Measurements from ENCODE around the gene GAPVD1.

GAPVD1 gene

DNA sequence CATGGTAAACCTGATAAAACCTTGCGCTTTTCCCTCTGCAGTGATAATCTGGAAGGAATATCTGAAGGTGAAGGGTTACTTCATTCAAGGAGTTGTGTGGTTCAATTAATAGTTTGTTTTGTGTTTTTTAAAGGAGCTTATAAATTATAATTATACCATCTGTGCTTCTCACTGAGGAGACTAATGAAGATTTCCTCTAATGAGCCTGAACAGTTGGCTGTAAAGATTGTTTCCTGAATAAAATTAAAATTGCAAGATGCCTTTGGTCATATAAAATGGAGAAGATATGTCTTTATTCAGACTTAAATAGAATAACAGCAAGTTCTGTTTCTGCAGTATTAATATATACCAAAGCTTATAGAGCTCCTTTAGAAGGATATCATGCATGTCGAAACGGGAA, 59.9 kb downstream of the GAPVD1 start:
- DNase-seq, result no peak

DNA sequence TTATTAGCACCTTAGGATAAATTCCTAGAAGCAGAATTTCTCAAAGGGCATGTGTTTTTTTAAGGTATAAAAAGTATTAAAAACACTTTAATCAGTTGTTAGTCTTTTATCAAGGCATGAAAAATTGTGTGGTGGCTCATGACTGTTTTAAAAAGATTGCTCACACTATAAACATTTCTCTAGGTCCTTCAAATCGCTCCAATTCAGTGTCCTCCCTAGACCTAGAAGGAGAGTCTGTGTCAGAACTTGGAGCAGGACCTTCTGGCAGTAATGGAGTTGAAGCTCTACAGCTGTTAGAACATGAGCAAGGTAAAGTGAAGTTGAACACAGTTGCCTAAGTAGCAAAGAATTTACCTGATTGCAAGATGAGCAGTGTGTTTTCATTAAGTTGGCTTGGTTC, 62.0 kb downstream of the GAPVD1 start:
- no peak for DNase-seq

DNA sequence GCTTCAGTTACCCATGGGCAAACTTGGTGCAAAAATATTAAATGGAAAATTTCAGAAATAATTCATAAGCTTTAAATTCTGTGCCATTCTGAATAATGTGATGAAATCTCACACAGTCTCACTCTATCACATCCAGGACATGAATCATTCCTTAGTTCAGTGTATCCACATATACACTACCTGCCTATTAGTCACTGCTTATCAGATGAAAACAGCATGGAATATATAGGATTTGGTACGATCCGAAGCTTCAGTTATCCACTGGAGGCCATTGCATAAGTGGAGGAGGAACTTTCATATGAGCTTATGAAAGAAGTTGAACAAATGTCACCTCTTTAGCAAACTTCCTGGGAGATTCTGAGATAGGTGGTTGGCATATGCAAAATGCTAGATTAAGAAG, 64.2 kb downstream of the GAPVD1 start:
- no peak for DNase-seq

GRCh38 chr9:125329978-125330377, 68.4 kb downstream of the GAPVD1 start:
- no peak for DNase-seq

- DNase-seq, result no peak
Measured at GRCh38 chr9:125330587-125330986, 69.0 kb downstream of the GAPVD1 start.

DNA sequence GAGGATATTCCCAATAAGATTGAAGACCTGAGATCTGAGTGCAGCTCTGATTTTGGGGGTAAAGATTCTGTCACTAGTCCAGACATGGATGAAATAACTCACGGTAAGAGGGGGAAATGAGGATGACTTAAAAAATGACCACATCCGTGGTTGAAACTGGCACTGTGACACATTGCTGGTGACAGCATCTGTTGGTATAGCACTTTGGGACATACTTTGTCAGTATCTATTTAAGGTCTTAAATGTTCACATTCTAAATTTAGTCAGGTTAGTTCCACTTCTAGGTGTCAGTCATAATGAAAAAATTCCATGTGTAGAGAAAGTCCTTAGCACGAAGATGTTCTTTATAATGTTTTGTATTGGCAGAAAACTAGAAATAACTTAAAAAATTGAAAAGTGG, 70.9 kb downstream of the GAPVD1 start:
- DNase-seq, result no peak

DNA sequence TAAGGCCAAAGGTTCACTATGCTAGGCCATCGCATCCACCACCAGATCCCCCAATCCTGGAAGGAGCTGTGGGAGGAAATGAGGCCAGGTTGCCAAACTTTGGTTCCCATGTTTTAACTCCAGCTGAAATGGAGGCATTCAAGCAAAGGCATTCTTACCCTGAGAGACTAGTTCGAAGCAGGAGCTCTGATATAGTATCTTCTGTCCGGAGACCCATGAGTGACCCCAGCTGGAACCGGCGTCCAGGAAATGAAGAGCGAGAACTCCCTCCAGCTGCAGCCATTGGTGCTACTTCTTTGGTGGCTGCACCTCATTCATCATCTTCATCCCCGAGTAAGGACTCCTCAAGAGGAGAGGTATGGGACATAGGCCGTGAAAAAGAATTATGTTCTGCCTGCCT, 75.6 kb downstream of the GAPVD1 start:
- DNase-seq, result no peak

GRCh38 chr9:125338929-125339328, 77.3 kb downstream of the GAPVD1 start:
- no peak for DNase-seq

- DNase-seq, result no peak
Measured at GRCh38 chr9:125341566-125341965, 79.9 kb downstream of the GAPVD1 start.

DNA sequence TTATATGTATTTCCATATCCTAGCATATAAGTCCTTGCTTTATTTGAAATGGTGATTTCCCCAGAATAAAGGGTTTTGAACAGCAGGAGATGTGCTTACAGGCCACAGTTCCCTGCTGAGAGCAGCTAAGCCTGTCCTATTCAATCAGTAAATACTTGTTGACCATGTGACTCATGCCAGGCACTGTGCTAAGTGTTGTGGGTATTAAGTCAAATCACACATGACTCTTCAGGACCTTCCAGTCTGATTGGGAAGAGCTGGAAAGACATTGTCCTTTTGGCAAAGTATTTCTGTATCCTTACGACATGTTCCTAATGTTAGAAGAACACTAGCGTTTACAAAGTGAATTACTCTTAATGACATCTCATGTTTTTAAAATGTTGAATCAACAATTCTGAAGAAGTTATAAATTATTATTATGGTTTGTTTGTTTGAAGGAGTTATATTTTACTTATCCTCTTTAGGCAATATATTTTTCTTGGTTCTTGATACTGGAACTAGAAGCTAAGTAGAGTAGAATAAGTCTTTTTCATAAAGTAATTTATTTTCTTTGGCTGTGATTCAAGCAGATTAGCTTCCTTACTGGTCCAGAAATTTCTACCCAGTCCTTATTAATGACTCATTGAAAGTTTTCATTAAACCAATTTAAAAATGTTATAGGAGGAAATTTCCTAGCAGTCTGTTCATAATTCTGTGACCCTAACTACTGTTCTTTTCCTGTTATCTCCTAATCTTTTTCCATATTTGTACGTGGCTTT, 82.1 kb downstream of the GAPVD1 start:
- DNase-seq, result no peak

DNA sequence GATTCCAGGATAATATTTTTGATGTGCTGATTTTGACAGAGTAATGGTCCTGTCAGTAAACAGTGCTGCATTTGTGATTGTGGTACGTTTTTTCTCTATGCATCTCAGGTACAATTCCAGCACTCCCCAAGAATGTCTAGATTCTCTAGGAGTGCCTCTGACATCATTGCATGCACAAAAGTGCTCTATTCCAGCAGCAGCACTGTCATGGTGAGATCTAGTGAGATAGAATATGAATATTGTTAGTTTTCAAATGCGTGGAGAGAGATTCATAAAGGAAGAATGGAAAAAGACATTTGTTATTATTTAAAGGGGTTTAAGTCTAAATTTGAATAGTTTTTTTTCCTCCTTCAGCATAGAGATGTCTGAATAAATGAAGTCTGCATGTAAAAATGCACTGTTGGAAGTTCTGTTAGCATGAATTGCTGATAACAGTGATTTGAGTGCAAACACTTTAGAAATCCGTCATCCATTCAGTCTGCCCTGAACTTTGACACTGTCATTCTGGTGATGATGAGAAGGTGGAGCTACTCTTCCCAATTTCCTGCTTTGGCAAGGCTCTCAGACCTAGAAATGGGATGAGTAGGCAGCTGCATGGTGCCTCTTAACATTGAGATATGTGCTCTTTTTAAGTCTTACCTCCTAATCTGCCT, 84.6 kb downstream of the GAPVD1 start:
- DNase-seq, result no peak

GRCh38 chr9:125355601-125356000, 94.0 kb downstream of the GAPVD1 start:
- DNase-seq, result no peak

DNA sequence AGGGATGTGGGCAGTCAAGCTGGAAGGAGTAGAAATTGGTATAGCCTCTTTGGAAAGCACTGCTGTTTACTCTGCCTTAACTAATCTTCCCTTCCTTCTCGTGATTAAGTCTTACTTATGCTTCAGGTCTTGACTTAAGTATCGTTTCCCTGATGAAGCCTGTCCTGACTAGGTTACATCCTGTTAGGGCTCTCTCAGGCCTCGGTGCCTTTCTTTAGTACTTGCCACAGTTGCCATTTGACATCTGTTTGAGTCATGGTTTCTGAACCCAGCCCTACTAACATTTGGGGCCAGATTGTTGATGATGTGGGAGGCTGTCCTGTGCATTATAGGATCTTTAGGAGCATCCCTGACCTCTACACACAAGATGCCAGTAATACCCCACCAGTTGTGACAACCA, 94.4 kb downstream of the GAPVD1 start:
- no peak for DNase-seq

- DNase-seq, result no peak
Measured at GRCh38 chr9:125359011-125359410, 97.4 kb downstream of the GAPVD1 start.

- DNase-seq, result no peak
Measured at GRCh38 chr9:125360601-125361000, 99.0 kb downstream of the GAPVD1 start.

- DNase-seq, result no peak
Measured at GRCh38 chr9:125361837-125362531, 100.4 kb downstream of the GAPVD1 start.

GRCh38 chr9:125366676-125367075, 105.0 kb downstream of the GAPVD1 start:
- DNase-seq, result no peak

- DNase-seq, result no peak
Measured at GRCh38 chr9:125370786-125371185, 109.2 kb downstream of the GAPVD1 start.

- DNase-seq, result no peak
Measured at GRCh38 chr9:125372441-125373226, 111.0 kb downstream of the GAPVD1 start.

- no peak for DNase-seq
Measured at GRCh38 chr9:125374443-125375309, 113.0 kb downstream of the GAPVD1 start.

- no peak for DNase-seq
Measured at GRCh38 chr9:125375820-125376219, 114.2 kb downstream of the GAPVD1 start.
